Measurements from ENCODE around the gene PYY.

DNA sequence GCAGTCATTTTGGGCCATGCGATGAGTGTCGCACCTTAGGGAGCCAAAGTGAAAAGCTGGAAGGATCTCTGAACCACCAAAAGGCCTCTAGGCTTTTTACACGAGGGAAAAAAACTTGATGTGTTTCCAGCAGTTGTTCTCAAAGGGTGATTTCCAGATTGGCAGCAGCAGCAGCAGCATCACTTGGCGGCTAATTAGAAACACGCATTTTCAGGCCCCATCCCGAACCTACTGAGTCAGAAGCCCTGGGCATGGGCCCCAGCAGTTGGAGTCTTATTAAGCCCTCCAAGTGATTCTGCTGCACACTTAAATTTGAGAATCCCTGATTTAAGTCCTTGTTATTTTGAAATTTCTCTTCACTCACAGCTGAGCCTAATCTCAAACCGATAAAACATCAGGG, 25.3 kb upstream of the PYY start:
- TF ChIP-seq, protein P1, sequence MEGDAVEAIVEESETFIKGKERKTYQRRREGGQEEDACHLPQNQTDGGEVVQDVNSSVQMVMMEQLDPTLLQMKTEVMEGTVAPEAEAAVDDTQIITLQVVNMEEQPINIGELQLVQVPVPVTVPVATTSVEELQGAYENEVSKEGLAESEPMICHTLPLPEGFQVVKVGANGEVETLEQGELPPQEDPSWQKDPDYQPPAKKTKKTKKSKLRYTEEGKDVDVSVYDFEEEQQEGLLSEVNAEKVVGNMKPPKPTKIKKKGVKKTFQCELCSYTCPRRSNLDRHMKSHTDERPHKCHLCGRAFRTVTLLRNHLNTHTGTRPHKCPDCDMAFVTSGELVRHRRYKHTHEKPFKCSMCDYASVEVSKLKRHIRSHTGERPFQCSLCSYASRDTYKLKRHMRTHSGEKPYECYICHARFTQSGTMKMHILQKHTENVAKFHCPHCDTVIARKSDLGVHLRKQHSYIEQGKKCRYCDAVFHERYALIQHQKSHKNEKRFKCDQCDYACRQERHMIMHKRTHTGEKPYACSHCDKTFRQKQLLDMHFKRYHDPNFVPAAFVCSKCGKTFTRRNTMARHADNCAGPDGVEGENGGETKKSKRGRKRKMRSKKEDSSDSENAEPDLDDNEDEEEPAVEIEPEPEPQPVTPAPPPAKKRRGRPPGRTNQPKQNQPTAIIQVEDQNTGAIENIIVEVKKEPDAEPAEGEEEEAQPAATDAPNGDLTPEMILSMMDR (IDR thresholded peaks at IDR 0.05) = no peak
- TF ChIP-seq EP300 (IDR thresholded peaks at IDR 0.05) (no peak), POLR2AphosphoS5 (IDR thresholded peaks at IDR 0.05) (no peak)

Data from upper lobe of left lung (tissue), 4 donors.